KMS-11 (cell line): ENCODE data around the gene RAB31.

Experiments used
- H2AFZ ChIP-seq: fragments of 200-600 bp; sonication (generic); 2 replicates; pipeline ENCODE4 v1.6.1; 2016; ENCODE audit warnings: antibody characterized with exemption, mixed run types, low read depth
- H3K27ac ChIP-seq: fragments of 200-600 bp; sonication (generic); 2 replicates; pipeline ENCODE4 v1.6.1; 2016; ENCODE audit warnings: mild to moderate bottlenecking, mixed run types
- H3K27me3 ChIP-seq: fragments of 200-600 bp; sonication (generic); 2 replicates; pipeline ENCODE4 v1.6.1; 2017; ENCODE audit warnings: mild to moderate bottlenecking, low read depth, mixed run types, moderate library complexity; ENCODE audit not compliant: insufficient read depth
- H3K36me3 ChIP-seq: fragments of 200-600 bp; sonication (generic); 2 replicates; pipeline ENCODE4 v1.6.1; 2017; ENCODE audit warnings: mild to moderate bottlenecking, mixed run types; ENCODE audit not compliant: insufficient read depth
- H3K4me1 ChIP-seq: fragments of 200-600 bp; sonication (generic); 2 replicates; pipeline ENCODE4 v1.6.1; 2016; ENCODE audit warnings: mild to moderate bottlenecking, low read depth, mixed run types; ENCODE audit not compliant: poor library complexity, severe bottlenecking
- H3K4me2 ChIP-seq: fragments of 200-600 bp; sonication (generic); 2 replicates; pipeline ENCODE4 v1.7.0; 2016; ENCODE audit warnings: mild to moderate bottlenecking, mixed run types
- H3K4me3 ChIP-seq: fragments of 200-600 bp; sonication (generic); IDR thresholded peaks from 2 replicates; pipeline ENCODE4 v1.6.1; 2017; ENCODE audit warnings: low read depth, low read length, mixed read lengths; ENCODE audit not compliant: insufficient read depth
- H3K79me2 ChIP-seq: fragments of 200-600 bp; sonication (generic); 2 replicates; pipeline ENCODE4 v1.6.1; 2016; ENCODE audit warnings: low read depth, mixed run types; ENCODE audit not compliant: insufficient read depth
- H3K9ac ChIP-seq: fragments of 200-600 bp; sonication (generic); 2 replicates; pipeline ENCODE4 v1.6.1; 2016; ENCODE audit warnings: mild to moderate bottlenecking, mixed run types
- H4K20me1 ChIP-seq: fragments of 200-600 bp; sonication (generic); 2 replicates; pipeline ENCODE4 v1.6.1; 2016; ENCODE audit warnings: mild to moderate bottlenecking, mixed run types; ENCODE audit not compliant: insufficient read depth
- TF ChIP-seq, protein P1 (sequence below): fragments of 200-600 bp; sonication (generic); conservative IDR thresholded peaks from 2 replicates; pipeline ENCODE4 v1.6.1; 2017; ENCODE audit warnings: low read depth, mild to moderate bottlenecking, antibody characterized with exemption, low read length, moderate library complexity, mixed read lengths

Gene RAB31

DNA sequence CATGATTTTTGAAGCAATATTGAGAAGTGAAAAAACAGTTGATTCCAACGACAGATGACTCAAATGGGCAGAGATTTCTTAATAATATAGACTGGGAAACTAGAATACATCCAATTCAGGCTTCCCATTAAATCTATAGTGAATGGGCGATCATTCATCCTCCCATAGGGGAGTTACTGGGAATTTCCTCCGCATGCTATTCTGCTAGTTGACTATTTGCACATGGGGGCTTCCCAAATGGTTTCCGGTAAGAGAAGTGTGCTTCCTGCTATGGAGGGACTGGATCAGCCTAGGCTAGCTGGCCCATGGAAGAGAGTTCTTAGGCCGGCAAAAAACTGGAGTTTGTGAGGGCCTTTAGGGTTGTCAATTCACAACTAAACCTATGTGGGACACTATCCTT, 203.1 kb downstream of the RAB31 start:
- Histone ChIP-seq H3K4me2 (no peak overlapping the region), H3K27me3 (no peaks in the 10 kb centered on the region), H3K36me3 (no peaks in the 10 kb centered on the region), H2AFZ (no peak overlapping the region), H4K20me1 (peaks cover 6% of the 10 kb centered on the region; the same call in 1 of the 2 replicates), H3K4me3 (no peak overlapping the region), H3K79me2 (peaks cover 16% of the 10 kb centered on the region), H3K9ac (no peak overlapping the region), H3K27ac (no peak overlapping the region), H3K4me1 (peaks cover 8% of the 10 kb centered on the region)
- TF ChIP-seq, protein P1, sequence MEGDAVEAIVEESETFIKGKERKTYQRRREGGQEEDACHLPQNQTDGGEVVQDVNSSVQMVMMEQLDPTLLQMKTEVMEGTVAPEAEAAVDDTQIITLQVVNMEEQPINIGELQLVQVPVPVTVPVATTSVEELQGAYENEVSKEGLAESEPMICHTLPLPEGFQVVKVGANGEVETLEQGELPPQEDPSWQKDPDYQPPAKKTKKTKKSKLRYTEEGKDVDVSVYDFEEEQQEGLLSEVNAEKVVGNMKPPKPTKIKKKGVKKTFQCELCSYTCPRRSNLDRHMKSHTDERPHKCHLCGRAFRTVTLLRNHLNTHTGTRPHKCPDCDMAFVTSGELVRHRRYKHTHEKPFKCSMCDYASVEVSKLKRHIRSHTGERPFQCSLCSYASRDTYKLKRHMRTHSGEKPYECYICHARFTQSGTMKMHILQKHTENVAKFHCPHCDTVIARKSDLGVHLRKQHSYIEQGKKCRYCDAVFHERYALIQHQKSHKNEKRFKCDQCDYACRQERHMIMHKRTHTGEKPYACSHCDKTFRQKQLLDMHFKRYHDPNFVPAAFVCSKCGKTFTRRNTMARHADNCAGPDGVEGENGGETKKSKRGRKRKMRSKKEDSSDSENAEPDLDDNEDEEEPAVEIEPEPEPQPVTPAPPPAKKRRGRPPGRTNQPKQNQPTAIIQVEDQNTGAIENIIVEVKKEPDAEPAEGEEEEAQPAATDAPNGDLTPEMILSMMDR = no peak
